K562 (cell line): Measurements from ENCODE around the gene BCL2L13. TPM values are rescaled to one million over a fixed set of nuclear protein-coding genes. Genes with fewer than 3 reads are reported as not detected.
A peak's percentile ranks its signal among the peaks of the same experiment; 100 is the strongest.

Experiments used
- ASH1L ChIP-seq: fragments of 450-650 bp; IDR thresholded peaks from 2 replicates; pipeline ENCODE4 v1.6.1; 2018; ENCODE audit warnings: borderline replicate concordance, mild to moderate bottlenecking, low read depth; ENCODE audit not compliant: partially characterized antibody
- CBFA2T3 ChIP-seq: fragments of 450-650 bp; IDR thresholded peaks from 2 replicates; pipeline ENCODE4 v1.6.1; 2017
- DIDO1 ChIP-seq: fragments of 450-650 bp; IDR thresholded peaks from 2 replicates; pipeline ENCODE4 v1.6.1; 2016; ENCODE audit warnings: low read depth, missing biosample characterization, missing genetic modification characterization
- ETS2 ChIP-seq: IDR thresholded peaks from 2 replicates; pipeline ENCODE4 v1.6.1; 2016; ENCODE audit warnings: borderline replicate concordance, missing genetic modification characterization, mild to moderate bottlenecking, moderate library complexity, missing compliant biosample characterization; ENCODE audit not compliant: poor library complexity, severe bottlenecking
- HDGF ChIP-seq: fragments of 450-650 bp; IDR thresholded peaks from 2 replicates; pipeline ENCODE4 v1.6.1; 2016
- NR1H2 ChIP-seq: sonication (generic); formaldehyde crosslinking; IDR thresholded peaks from 2 replicates; pipeline ENCODE4 v1.4.0; 2020; ENCODE audit warnings: mild to moderate bottlenecking, missing genetic modification reagents
- PHF21A ChIP-seq: fragments of 450-650 bp; IDR thresholded peaks from 2 replicates; pipeline ENCODE4 v1.6.1; 2017; ENCODE audit warnings: low read depth, borderline replicate concordance
- RAD21 ChIP-seq, 2 experiments: fragments of 250-450 bp in 1 of 2; fragments of 450-650 bp in 1 of 2; sonication (Bioruptor Pico) in 1 of 2; formaldehyde crosslinking in 1 of 2; IDR thresholded peaks in 1 of 2; conservative IDR thresholded peaks in 1 of 2; 2 replicates each; pipeline versions ENCODE4 v1.4.0 to v1.8.0; 2020 to 2022; ENCODE audit warnings: mild to moderate bottlenecking in 2 of 2, moderate library complexity in 1 of 2
- RAD51 ChIP-seq: fragments of 450-650 bp; IDR thresholded peaks from 2 replicates; pipeline ENCODE4 v1.7.1; 2016; ENCODE audit warnings: low read depth, mild to moderate bottlenecking, borderline replicate concordance
- SMAD3 ChIP-seq: fragments of 450-650 bp; formaldehyde crosslinking; conservative IDR thresholded peaks from 2 replicates; pipeline ENCODE4 v1.4.0; 2020; ENCODE audit warnings: mild to moderate bottlenecking
- SMARCB1 ChIP-seq: IDR thresholded peaks from 2 replicates; pipeline ENCODE4 v1.6.1; 2011; ENCODE audit warnings: improper control_type of control experiment, low read depth; ENCODE audit not compliant: insufficient read length
- STAT5A ChIP-seq: IDR thresholded peaks from 2 replicates; pipeline ENCODE4 v1.6.1; 2012; ENCODE audit warnings: low read length, inconsistent platforms, borderline replicate concordance
- ZNF143 ChIP-seq: sonication (generic); formaldehyde crosslinking; IDR thresholded peaks from 2 replicates; pipeline ENCODE4 v1.9.0; 2022; ENCODE audit warnings: mild to moderate bottlenecking, missing genetic modification reagents
- ZNF408 ChIP-seq: fragments of 250-450 bp; sonication (Bioruptor Pico); IDR thresholded peaks from 2 replicates; pipeline ENCODE4 v1.4.0; 2020; ENCODE audit warnings: low read depth, mild to moderate bottlenecking, moderate library complexity
- ZNF444 ChIP-seq: fragments of 250-450 bp; sonication (Bioruptor Pico); IDR thresholded peaks from 2 replicates; pipeline ENCODE4 v1.4.0; 2020; ENCODE audit warnings: mild to moderate bottlenecking, moderate library complexity
- ZNF76 ChIP-seq: fragments of 250-450 bp; sonication (Bioruptor Pico); IDR thresholded peaks from 2 replicates; pipeline ENCODE4 v1.4.0; 2020; ENCODE audit warnings: mild to moderate bottlenecking, moderate library complexity, borderline replicate concordance
- ZNF778 ChIP-seq: fragments of 450-650 bp; formaldehyde crosslinking; IDR thresholded peaks from 2 replicates; pipeline ENCODE4 v1.4.0; 2020; ENCODE audit warnings: mild to moderate bottlenecking, moderate library complexity
- ZZZ3 ChIP-seq: fragments of 450-650 bp; IDR thresholded peaks from 2 replicates; pipeline ENCODE4 v1.6.1; 2016; ENCODE audit warnings: antibody characterized with exemption, mild to moderate bottlenecking, moderate library complexity
- polyA plus RNA-seq, 8 experiments: library from polyadenylated mRNA; depleted of rRNA in 4 of 8; stranded (reverse) in 5 of 8; unstranded in 3 of 8; fragments of >200 nt; fragmentation: Nextera tagmentation in 2 of 8; fragmentation: Illumina TruSeq in 1 of 8; extraction: Ambion mirVana in 2 of 8; extraction: Trizol in 1 of 8; gene quantifications; 2 replicates each; pipeline versions ENCODE4 v1.2.1 to v1.2.3, GENCODE V29; 2011 to 2014; ENCODE audit warnings: inconsistent platforms in 1 of 8, missing spikeins in 1 of 8
- total RNA-seq, 7 experiments: library from RNA; depleted of rRNA in 6 of 7; stranded (reverse); fragments of >200 nt in 6 of 7; fragmentation: Illumina TruSeq in 2 of 7; extraction: Trizol in 2 of 7; gene quantifications; 2 replicates each; pipeline versions ENCODE4 v1.2.1 to v1.2.3, GENCODE V29; 2011 to 2021; ENCODE audit warnings: low replicate concordance in 1 of 7
- TF ChIP-seq, protein P1 (sequence below): fragments of 250-450 bp; sonication (Bioruptor Pico); IDR thresholded peaks from 2 replicates; pipeline ENCODE4 v1.8.0; 2021; ENCODE audit warnings: borderline replicate concordance, mild to moderate bottlenecking, moderate library complexity; ENCODE audit not compliant: poor library complexity, severe bottlenecking
- TF ChIP-seq, protein P2 (sequence below): fragments of 450-650 bp; IDR thresholded peaks from 2 replicates; pipeline ENCODE4 v1.6.1; 2016
- TF ChIP-seq, protein P3 (sequence below): sonication (generic); formaldehyde crosslinking; IDR thresholded peaks from 2 replicates; pipeline ENCODE4 v1.8.0; 2022; ENCODE audit warnings: mild to moderate bottlenecking, missing genetic modification reagents
- TF ChIP-seq, protein P4 (sequence below): fragments of 450-650 bp; IDR thresholded peaks from 2 replicates; pipeline ENCODE4 v1.6.1; 2016; ENCODE audit warnings: borderline replicate concordance
- TF ChIP-seq, protein P5 (sequence below): sonication (generic); formaldehyde crosslinking; IDR thresholded peaks from 2 replicates; pipeline ENCODE4 v1.8.0; 2022; ENCODE audit warnings: mild to moderate bottlenecking, missing genetic modification reagents

BCL2L13 gene
- total and polyA plus RNA-seq, 9 of the 15 experiments (the other 6 are each of a cell fraction or from before 2014, with no cell fraction given): 41.5 to 63.4 (median 56.5) TPM

DNA sequence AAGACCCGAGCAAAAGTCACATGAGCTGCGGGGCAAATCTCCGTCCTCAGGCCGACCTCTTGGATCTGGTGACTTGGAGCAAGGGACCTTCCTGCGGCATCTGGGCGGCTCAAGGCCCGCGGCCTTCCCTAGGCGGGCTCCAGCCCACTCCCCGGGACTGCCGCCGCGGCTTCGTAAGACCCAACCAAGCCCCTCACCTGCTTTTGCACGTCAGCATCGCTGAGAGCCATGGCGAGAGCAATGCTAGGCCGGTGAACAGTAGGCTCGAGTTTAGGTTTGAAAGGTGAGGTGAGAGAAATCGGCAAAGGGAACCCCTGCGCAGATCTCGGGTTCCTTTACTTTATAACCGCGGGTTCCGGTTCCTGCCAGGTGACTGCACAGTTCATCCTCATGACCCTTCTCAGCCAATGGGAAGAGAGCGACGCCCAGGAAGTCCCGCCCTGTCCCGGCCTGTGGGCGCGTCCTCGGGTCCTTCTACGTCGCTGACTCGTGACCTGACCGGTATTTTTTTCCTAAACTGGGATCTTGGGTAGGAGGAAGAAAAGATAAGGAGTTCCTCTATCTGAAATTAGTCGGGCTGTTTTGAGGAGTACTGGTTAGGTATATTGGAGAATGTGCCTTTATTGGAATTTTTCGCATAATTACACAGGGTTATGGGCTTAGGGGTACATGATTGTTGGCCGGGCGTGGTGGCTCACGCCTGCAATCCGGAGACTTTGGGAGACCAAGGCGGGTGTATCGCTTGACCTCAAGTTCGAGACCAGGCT lies 10.0 kb upstream of the BCL2L13 start, which contains the start of gene ATP6V1E1 (continued):
- no peak for TF ChIP-seq ETS2 (tag)
- TF ChIP-seq, protein P1, sequence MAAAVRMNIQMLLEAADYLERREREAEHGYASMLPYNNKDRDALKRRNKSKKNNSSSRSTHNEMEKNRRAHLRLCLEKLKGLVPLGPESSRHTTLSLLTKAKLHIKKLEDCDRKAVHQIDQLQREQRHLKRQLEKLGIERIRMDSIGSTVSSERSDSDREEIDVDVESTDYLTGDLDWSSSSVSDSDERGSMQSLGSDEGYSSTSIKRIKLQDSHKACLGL (CRISPR knock-in tag): no peak
- no peak for TF ChIP-seq ZNF408 (CRISPR knock-in tag)
- TF ChIP-seq ZNF143: no peak
- no peak for TF ChIP-seq NR1H2 (CRISPR knock-in tag)
- no peak for TF ChIP-seq HDGF
- 0 out of 2 replicates have a peak, but pooled peaks have one; percentile 24 for TF ChIP-seq ZZZ3
- peak; percentile 50 for TF ChIP-seq ASH1L
- TF ChIP-seq, protein P2, sequence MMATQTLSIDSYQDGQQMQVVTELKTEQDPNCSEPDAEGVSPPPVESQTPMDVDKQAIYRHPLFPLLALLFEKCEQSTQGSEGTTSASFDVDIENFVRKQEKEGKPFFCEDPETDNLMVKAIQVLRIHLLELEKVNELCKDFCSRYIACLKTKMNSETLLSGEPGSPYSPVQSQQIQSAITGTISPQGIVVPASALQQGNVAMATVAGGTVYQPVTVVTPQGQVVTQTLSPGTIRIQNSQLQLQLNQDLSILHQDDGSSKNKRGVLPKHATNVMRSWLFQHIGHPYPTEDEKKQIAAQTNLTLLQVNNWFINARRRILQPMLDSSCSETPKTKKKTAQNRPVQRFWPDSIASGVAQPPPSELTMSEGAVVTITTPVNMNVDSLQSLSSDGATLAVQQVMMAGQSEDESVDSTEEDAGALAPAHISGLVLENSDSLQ: peak; percentile 56
- TF ChIP-seq SMARCB1: no peak
- peak; percentile 10; the same call in 1 of the 2 replicates for TF ChIP-seq SMAD3 (CRISPR knock-in tag)
- 0 out of 2 replicates have a peak, but pooled peaks have one; percentile 26 for TF ChIP-seq DIDO1
- TF ChIP-seq ZNF778 (CRISPR knock-in tag): no peak
- TF ChIP-seq, protein P3, sequence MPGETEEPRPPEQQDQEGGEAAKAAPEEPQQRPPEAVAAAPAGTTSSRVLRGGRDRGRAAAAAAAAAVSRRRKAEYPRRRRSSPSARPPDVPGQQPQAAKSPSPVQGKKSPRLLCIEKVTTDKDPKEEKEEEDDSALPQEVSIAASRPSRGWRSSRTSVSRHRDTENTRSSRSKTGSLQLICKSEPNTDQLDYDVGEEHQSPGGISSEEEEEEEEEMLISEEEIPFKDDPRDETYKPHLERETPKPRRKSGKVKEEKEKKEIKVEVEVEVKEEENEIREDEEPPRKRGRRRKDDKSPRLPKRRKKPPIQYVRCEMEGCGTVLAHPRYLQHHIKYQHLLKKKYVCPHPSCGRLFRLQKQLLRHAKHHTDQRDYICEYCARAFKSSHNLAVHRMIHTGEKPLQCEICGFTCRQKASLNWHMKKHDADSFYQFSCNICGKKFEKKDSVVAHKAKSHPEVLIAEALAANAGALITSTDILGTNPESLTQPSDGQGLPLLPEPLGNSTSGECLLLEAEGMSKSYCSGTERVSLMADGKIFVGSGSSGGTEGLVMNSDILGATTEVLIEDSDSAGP (CRISPR knock-in tag): no peak
- TF ChIP-seq ZNF76 (CRISPR knock-in tag): no peak
- TF ChIP-seq RAD51: peak; percentile 98
- 0 out of 2 replicates have a peak, but pooled peaks have one; percentile 4 for TF ChIP-seq CBFA2T3
- TF ChIP-seq, protein P4, sequence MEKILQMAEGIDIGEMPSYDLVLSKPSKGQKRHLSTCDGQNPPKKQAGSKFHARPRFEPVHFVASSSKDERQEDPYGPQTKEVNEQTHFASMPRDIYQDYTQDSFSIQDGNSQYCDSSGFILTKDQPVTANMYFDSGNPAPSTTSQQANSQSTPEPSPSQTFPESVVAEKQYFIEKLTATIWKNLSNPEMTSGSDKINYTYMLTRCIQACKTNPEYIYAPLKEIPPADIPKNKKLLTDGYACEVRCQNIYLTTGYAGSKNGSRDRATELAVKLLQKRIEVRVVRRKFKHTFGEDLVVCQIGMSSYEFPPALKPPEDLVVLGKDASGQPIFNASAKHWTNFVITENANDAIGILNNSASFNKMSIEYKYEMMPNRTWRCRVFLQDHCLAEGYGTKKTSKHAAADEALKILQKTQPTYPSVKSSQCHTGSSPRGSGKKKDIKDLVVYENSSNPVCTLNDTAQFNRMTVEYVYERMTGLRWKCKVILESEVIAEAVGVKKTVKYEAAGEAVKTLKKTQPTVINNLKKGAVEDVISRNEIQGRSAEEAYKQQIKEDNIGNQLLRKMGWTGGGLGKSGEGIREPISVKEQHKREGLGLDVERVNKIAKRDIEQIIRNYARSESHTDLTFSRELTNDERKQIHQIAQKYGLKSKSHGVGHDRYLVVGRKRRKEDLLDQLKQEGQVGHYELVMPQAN: peak; percentile 90
- 0 out of 2 replicates have a peak, but pooled peaks have one; percentile 23 for TF ChIP-seq STAT5A
- TF ChIP-seq, protein P5, sequence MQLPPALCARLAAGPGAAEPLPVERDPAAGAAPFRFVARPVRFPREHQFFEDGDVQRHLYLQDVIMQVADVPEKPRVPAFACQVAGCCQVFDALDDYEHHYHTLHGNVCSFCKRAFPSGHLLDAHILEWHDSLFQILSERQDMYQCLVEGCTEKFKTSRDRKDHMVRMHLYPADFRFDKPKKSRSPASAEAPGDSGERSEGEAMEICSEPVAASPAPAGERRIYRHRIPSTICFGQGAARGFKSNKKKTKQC (CRISPR knock-in tag): no peak
- no peak for TF ChIP-seq PHF21A
- no peak for TF ChIP-seq RAD21 (CRISPR knock-in tag; conservative IDR thresholded peaks at IDR 0.05 in 1 of 2, IDR thresholded peaks at IDR 0.05 in 1 of 2)
- no peak for TF ChIP-seq ZNF444
